Skeletal muscle tissue (tissue), 4 donors: ENCODE data around the gene DLK1. TPM values are rescaled to one million over a fixed set of nuclear protein-coding genes. Genes with fewer than 3 reads are reported as not detected.

Experiments
- H3K27ac ChIP-seq: one replicate; pipeline ENCODE4 v1.7.0; 2013; ENCODE audit warnings: mild to moderate bottlenecking, low read depth, low read length, inconsistent platforms
- H3K27me3 ChIP-seq, 3 donors: one replicate each; pipeline ENCODE4 v1.7.0; 2013; ENCODE audit warnings: low read length in 3 of 3; ENCODE audit not compliant: control insufficient read depth in 3 of 3, insufficient read depth in 3 of 3
- H3K36me3 ChIP-seq, 3 donors: one replicate each; pipeline ENCODE4 v1.7.0; 2013; ENCODE audit warnings: low read length in 3 of 3; ENCODE audit not compliant: control insufficient read depth in 3 of 3, insufficient read depth in 3 of 3
- H3K4me1 ChIP-seq, 3 donors: one replicate each; pipeline ENCODE4 v1.7.0; 2013; ENCODE audit warnings: low read length in 3 of 3, mild to moderate bottlenecking in 3 of 3; ENCODE audit not compliant: control insufficient read depth in 3 of 3, insufficient read depth in 3 of 3
- H3K4me3 ChIP-seq, 3 donors: one replicate each; pipeline ENCODE4 v1.7.0; 2013; ENCODE audit warnings: low read length in 3 of 3
- H3K9ac ChIP-seq, 3 donors: one replicate each; pipeline ENCODE4 v1.7.0; 2013; ENCODE audit warnings: low read length in 3 of 3, mild to moderate bottlenecking in 3 of 3, moderate library complexity in 2 of 3, low read depth in 1 of 3
- H3K9me3 ChIP-seq, 3 donors: one replicate each; pipeline ENCODE4 v1.7.0; 2013; ENCODE audit warnings: low read length in 3 of 3; ENCODE audit not compliant: control insufficient read depth in 3 of 3
- total RNA-seq: library from RNA; depleted of rRNA; stranded (reverse); fragments of >200 nt; gene quantifications from one replicate; pipeline ENCODE4 v1.2.3, GENCODE V29; 2014
- donor health status: Osteomylitis.

The DLK1 gene
- total RNA-seq, 1 donor from 2014 or later = 283 TPM

- no peak overlapping the region for H3K4me3 ChIP-seq
- H3K27me3 ChIP-seq = peaks cover 28 to 45% (median 31%) of the 10 kb centered on the region in 3 donors
- H3K9me3 ChIP-seq = no peaks in the 10 kb centered on the region
- H3K36me3 ChIP-seq = no peaks in the 10 kb centered on the region
- no peak overlapping the region for H3K27ac ChIP-seq
- no peak overlapping the region for H3K9ac ChIP-seq
- no peaks in the 10 kb centered on the region for H3K4me1 ChIP-seq
These were observed 33.7 kb upstream of the DLK1 start for GRCh38 chr14:100692859-100693558.

- Histone ChIP-seq H3K9ac (no peak overlapping the region), H3K4me3 (no peak overlapping the region), H3K4me1 (no peaks in the 10 kb centered on the region), H3K36me3 (no peaks in the 10 kb centered on the region), H3K27ac (no peak overlapping the region), H3K27me3 (peaks cover 26 to 38% (median 28%) of the 10 kb centered on the region in 3 donors), H3K9me3 (no peaks in the 10 kb centered on the region)
These were observed 32.7 kb upstream of the DLK1 start for GRCh38 chr14:100693877-100694578.

GRCh38 chr14:100694579-100695422, 31.9 kb upstream of the DLK1 start:
- Histone ChIP-seq H3K9me3 (no peaks in the 10 kb centered on the region), H3K27ac (no peak overlapping the region), H3K4me1 (no peaks in the 10 kb centered on the region), H3K36me3 (no peaks in the 10 kb centered on the region), H3K9ac (no peak overlapping the region), H3K27me3 (peaks cover 22 to 34% (median 25%) of the 10 kb centered on the region in 3 donors), H3K4me3 (no peak overlapping the region)

- Histone ChIP-seq H3K9ac (no peak overlapping the region), H3K27me3 (peaks cover 22 to 34% (median 25%) of the 10 kb centered on the region in 3 donors), H3K27ac (no peak overlapping the region), H3K9me3 (no peaks in the 10 kb centered on the region), H3K36me3 (no peaks in the 10 kb centered on the region), H3K4me1 (no peaks in the 10 kb centered on the region), H3K4me3 (no peak overlapping the region)
These were observed 31.3 kb upstream of the DLK1 start for GRCh38 chr14:100695423-100695738.

GRCh38 chr14:100696008-100696407, 30.7 kb upstream of the DLK1 start:
- no peak overlapping the region for H3K9ac ChIP-seq
- no peaks in the 10 kb centered on the region for H3K36me3 ChIP-seq
- no peak overlapping the region for H3K27ac ChIP-seq
- peaks cover 19 to 32% (median 20%) of the 10 kb centered on the region in 3 donors for H3K27me3 ChIP-seq
- no peak overlapping the region for H3K4me3 ChIP-seq
- no peaks in the 10 kb centered on the region for H3K4me1 ChIP-seq
- H3K9me3 ChIP-seq = no peaks in the 10 kb centered on the region

GRCh38 chr14:100696590-100696989, 30.1 kb upstream of the DLK1 start:
- Histone ChIP-seq H3K4me3 (no peak overlapping the region), H3K9me3 (no peaks in the 10 kb centered on the region), H3K4me1 (no peaks in the 10 kb centered on the region), H3K36me3 (no peaks in the 10 kb centered on the region), H3K27ac (no peak overlapping the region), H3K9ac (no peak overlapping the region), H3K27me3 (peaks cover 14 to 29% (median 17%) of the 10 kb centered on the region in 3 donors)

- no peak overlapping the region for H3K9ac ChIP-seq
- peaks cover 4 to 19% (median 8%) of the 10 kb centered on the region in 3 donors for H3K27me3 ChIP-seq
- no peaks in the 10 kb centered on the region for H3K9me3 ChIP-seq
These were observed 28.6 kb upstream of the DLK1 start for GRCh38 chr14:100698066-100698465.

GRCh38 chr14:100698666-100699448, 27.8 kb upstream of the DLK1 start:
- Histone ChIP-seq H3K27me3 (peaks cover 4 to 17% (median 8%) of the 10 kb centered on the region in 3 donors), H3K9ac (no peak overlapping the region), H3K4me1 (no peaks in the 10 kb centered on the region), H3K36me3 (no peaks in the 10 kb centered on the region), H3K9me3 (no peaks in the 10 kb centered on the region), H3K27ac (no peak overlapping the region), H3K4me3 (no peak overlapping the region)

More at GRCh38 chr14:100698066-100698465, 28.6 kb upstream of the DLK1 start:
- no peaks in the 10 kb centered on the region for H3K4me1 ChIP-seq
- H3K27ac ChIP-seq = no peak overlapping the region
- H3K4me3 ChIP-seq = no peak overlapping the region
- H3K36me3 ChIP-seq = no peaks in the 10 kb centered on the region

GRCh38 chr14:100701314-100701713, 25.4 kb upstream of the DLK1 start:
- Histone ChIP-seq H3K9ac (no peak overlapping the region), H3K4me3 (no peak overlapping the region), H3K27me3 (peaks cover 4 to 17% (median 10%) of the 10 kb centered on the region in 3 donors), H3K9me3 (no peaks in the 10 kb centered on the region), H3K4me1 (no peaks in the 10 kb centered on the region), H3K27ac (no peak overlapping the region), H3K36me3 (no peaks in the 10 kb centered on the region)
